Progenitor cell of endocrine pancreas (in vitro differentiated cells): ENCODE data around the gene TBCEL. TPM values are rescaled to one million over a fixed set of nuclear protein-coding genes. Genes with fewer than 3 reads are reported as not detected.

Experiments used
- DNase-seq: peaks from one replicate; pipeline ENCODE4 v3.0.0; 2021; ENCODE audit warnings: low spot score; ENCODE audit not compliant: unreplicated experiment
- H3K27ac Mint-ChIP-seq: 2 replicates; pipeline ENCODE4 v1.8.0; 2021; ENCODE audit warnings: mild to moderate bottlenecking, moderate library complexity, mixed read lengths
- H3K27me3 Mint-ChIP-seq: 2 replicates; pipeline ENCODE4 v1.8.0; 2021; ENCODE audit warnings: mixed read lengths
- H3K36me3 Mint-ChIP-seq: 2 replicates; pipeline ENCODE4 v1.8.0; 2022; ENCODE audit warnings: mixed read lengths; ENCODE audit not compliant: insufficient read depth
- H3K4me1 Mint-ChIP-seq: 2 replicates; pipeline ENCODE4 v1.8.0; 2021; ENCODE audit warnings: low read depth, mixed read lengths
- H3K4me3 Mint-ChIP-seq: 2 replicates; pipeline ENCODE4 v1.8.0; 2021; ENCODE audit warnings: low read depth, mild to moderate bottlenecking, moderate library complexity, mixed read lengths
- H3K9me3 Mint-ChIP-seq: 2 replicates; pipeline ENCODE4 v1.8.0; 2021; ENCODE audit warnings: low read depth, mixed read lengths
- CTCF ChIP-seq: fragments of 200-600 bp; sonication (generic); IDR thresholded peaks from one replicate; pipeline ENCODE4 v1.5.0; 2021; ENCODE audit warnings: antibody characterized with exemption, mild to moderate bottlenecking; ENCODE audit not compliant: unreplicated experiment
- long read RNA-seq: library from polyadenylated mRNA; unstranded; transcript quantifications from one replicate; pipeline ENCODE4 v2.0.0, GENCODE V29; 2020
- total RNA-seq: library from RNA; stranded (reverse); gene quantifications from 2 replicates; pipeline ENCODE4 v1.2.1, GENCODE V29; 2021

Gene TBCEL
- total RNA-seq, result 28.6 and 28.9 TPM in 2 replicates
- long read RNA-seq, full-length matches to known transcripts, result 3 of 5 reads
- long read RNA-seq, partial matches to known transcripts, result 2 of 5 reads
- long read RNA-seq, other reads (novel, unspliced or antisense), result 0 of 5 reads

- Mint-ChIP-seq H3K36me3 (peaks cover 2% of the 10 kb centered on the region), H3K27me3 (no peaks in the 10 kb centered on the region), H3K4me3 (peak within 1 kb of the TSS; percentile 71), H3K27ac (peak within 1 kb of the TSS; percentile 77), H3K9me3 (no peaks in the 10 kb centered on the region), H3K4me1 (peaks cover 16% of the 10 kb centered on the region)
- TF ChIP-seq CTCF, result no peak
- DNase-seq, result peak; percentile 86
These were observed at the start of gene TBCEL for GRCh38 chr11:121023848-121024751. Gene TBCEL (plus strand): TSS chr11:121024102. CDS start chr11:121045691, 21,589 bp downstream.

- no peak for DNase-seq
- peaks cover 46% of the 10 kb centered on the region for H3K27me3 Mint-ChIP-seq
- no peaks in the 10 kb centered on the region for H3K36me3 Mint-ChIP-seq
- H3K4me3 Mint-ChIP-seq, result no peak overlapping the region
- no peak overlapping the region for H3K27ac Mint-ChIP-seq
- H3K4me1 Mint-ChIP-seq, result peaks cover 4% of the 10 kb centered on the region
- no peaks in the 10 kb centered on the region for H3K9me3 Mint-ChIP-seq
- TF ChIP-seq CTCF, result no peak
These were observed 49.4 kb upstream of the TBCEL start for GRCh38 chr11:120974466-120974865.

GRCh38 chr11:120974965-120975364, 48.9 kb upstream of the TBCEL start:
- H3K27me3 Mint-ChIP-seq, result peaks cover 45% of the 10 kb centered on the region

GRCh38 chr11:120977266-120978137, 46.4 kb upstream of the TBCEL start:
- Mint-ChIP-seq H3K27ac (no peak overlapping the region), H3K4me3 (no peak overlapping the region), H3K36me3 (no peaks in the 10 kb centered on the region), H3K27me3 (peaks cover 51% of the 10 kb centered on the region), H3K9me3 (no peaks in the 10 kb centered on the region), H3K4me1 (no peaks in the 10 kb centered on the region)
- DNase-seq, result no peak
- TF ChIP-seq CTCF, result no peak

More at GRCh38 chr11:120974965-120975364, 48.9 kb upstream of the TBCEL start:
- Mint-ChIP-seq H3K4me1 (peaks cover 4% of the 10 kb centered on the region), H3K36me3 (no peaks in the 10 kb centered on the region), H3K27ac (no peak overlapping the region), H3K9me3 (no peaks in the 10 kb centered on the region), H3K4me3 (no peak overlapping the region)
- DNase-seq, result no peak
- no peak for TF ChIP-seq CTCF

- Mint-ChIP-seq H3K4me3 (no peak overlapping the region), H3K27me3 (peaks cover 55% of the 10 kb centered on the region)
These were observed 45.2 kb upstream of the TBCEL start for GRCh38 chr11:120978701-120979100.

More at GRCh38 chr11:120978701-120979100, 45.2 kb upstream of the TBCEL start:
- Mint-ChIP-seq H3K27ac (no peak overlapping the region), H3K36me3 (no peaks in the 10 kb centered on the region), H3K9me3 (no peaks in the 10 kb centered on the region), H3K4me1 (no peaks in the 10 kb centered on the region)
- no peak for TF ChIP-seq CTCF
- no peak for DNase-seq
